ENCODE data around the gene FMNL2.

GRCh38 chr2:152436148-152436547, 101.2 kb downstream of the FMNL2 start:
- no peak for TF ChIP-seq CTCF (IDR thresholded peaks at IDR 0.05; ENCODE audit: low read depth, low read length, missing input control)
- TF ChIP-seq YY1 (IDR thresholded peaks at IDR 0.05), result no peak
- TF ChIP-seq ZBTB33 (IDR thresholded peaks at IDR 0.05), result no peak
- TF ChIP-seq RAD21 (IDR thresholded peaks at IDR 0.05), result no peak
- TF ChIP-seq ATF3 (IDR thresholded peaks at IDR 0.05), result no peak
- TF ChIP-seq TAF1 (conservative IDR thresholded peaks at IDR 0.05), result no peak
- TF ChIP-seq RXRA (IDR thresholded peaks at IDR 0.05), result no peak
